H9 (cell line): Measurements from ENCODE around the gene ATAD3C. TPM values are rescaled to one million over a fixed set of nuclear protein-coding genes. Genes with fewer than 3 reads are reported as not detected.

Experiments used
- DNase-seq: peaks from one replicate; pipeline ENCODE4 v3.0.0-alpha.2; 2017
- H2AFZ ChIP-seq: one replicate; pipeline ENCODE4 v1.6.1; 2013; ENCODE audit warnings: mild to moderate bottlenecking, low read length, control low read depth, moderate library complexity
- H2AK5ac ChIP-seq: 2 replicates; pipeline ENCODE4 v1.6.1; 2013; ENCODE audit warnings: low read length, control low read depth, mixed read lengths; ENCODE audit not compliant: insufficient read length
- H2BK120ac ChIP-seq: one replicate; pipeline ENCODE4 v1.6.1; 2013; ENCODE audit warnings: low read depth, mild to moderate bottlenecking, low read length, control low read depth, inconsistent platforms; ENCODE audit not compliant: poor library complexity, severe bottlenecking
- H2BK12ac ChIP-seq: 2 replicates; pipeline ENCODE4 v1.6.1; 2013; ENCODE audit warnings: low read length, control low read depth, mixed read lengths, low read depth; ENCODE audit not compliant: insufficient read length
- H2BK15ac ChIP-seq: 2 replicates; pipeline ENCODE4 v1.6.1; 2013; ENCODE audit warnings: low read depth, low read length, control low read depth
- H2BK20ac ChIP-seq: one replicate; pipeline ENCODE4 v1.6.1; 2013; ENCODE audit warnings: low read depth, mild to moderate bottlenecking, low read length, control low read depth, inconsistent platforms; ENCODE audit not compliant: poor library complexity, severe bottlenecking
- H2BK5ac ChIP-seq: 2 replicates; pipeline ENCODE4 v1.6.1; 2013; ENCODE audit warnings: low read length, control low read depth, mixed read lengths; ENCODE audit not compliant: insufficient read length
- H3K14ac ChIP-seq: 2 replicates; pipeline ENCODE4 v1.6.1; 2013; ENCODE audit warnings: low read length, control low read depth; ENCODE audit not compliant: insufficient read depth
- H3K18ac ChIP-seq: 2 replicates; pipeline ENCODE4 v1.6.1; 2013; ENCODE audit warnings: low read depth, mild to moderate bottlenecking, mixed read lengths, low read length, control low read depth; ENCODE audit not compliant: insufficient read length
- H3K23ac ChIP-seq: 2 replicates; pipeline ENCODE4 v1.6.1; 2013; ENCODE audit warnings: low read length, control low read depth, mixed read lengths, low read depth; ENCODE audit not compliant: insufficient read length
- H3K23me2 ChIP-seq: 2 replicates; pipeline ENCODE4 v1.6.1; 2013; ENCODE audit warnings: low read depth, mild to moderate bottlenecking, mixed read lengths, low read length, control low read depth; ENCODE audit not compliant: insufficient read length, poor library complexity, severe bottlenecking
- H3K27ac ChIP-seq: 2 replicates; pipeline ENCODE4 v1.5.1; 2013; ENCODE audit warnings: low read length, control low read depth, mixed read lengths, low read depth; ENCODE audit not compliant: insufficient read length
- H3K27me3 ChIP-seq: 2 replicates; pipeline ENCODE4 v1.6.1; 2013; ENCODE audit warnings: low read length, control low read depth, inconsistent platforms; ENCODE audit not compliant: insufficient read depth
- H3K4ac ChIP-seq: 2 replicates; pipeline ENCODE4 v1.6.1; 2013; ENCODE audit warnings: low read depth, mild to moderate bottlenecking, control low read depth, inconsistent platforms, low read length, moderate library complexity
- H3K4me1 ChIP-seq: 2 replicates; pipeline ENCODE4 v1.6.1; 2013; ENCODE audit warnings: low read length, control low read depth, inconsistent platforms; ENCODE audit not compliant: insufficient read depth
- H3K4me2 ChIP-seq: 2 replicates; pipeline ENCODE4 v1.6.1; 2013; ENCODE audit warnings: low read length, control low read depth, mixed read lengths; ENCODE audit not compliant: insufficient read length, insufficient read depth
- H3K56ac ChIP-seq: 2 replicates; pipeline ENCODE4 v1.6.1; 2013; ENCODE audit warnings: low read depth, mild to moderate bottlenecking, mixed read lengths, low read length, control low read depth; ENCODE audit not compliant: insufficient read length
- H3K79me1 ChIP-seq: 2 replicates; pipeline ENCODE4 v1.6.1; 2013; ENCODE audit warnings: low read depth, mild to moderate bottlenecking, moderate library complexity, low read length, control low read depth, inconsistent platforms; ENCODE audit not compliant: insufficient read depth, poor library complexity, severe bottlenecking
- H3K79me2 ChIP-seq: 2 replicates; pipeline ENCODE4 v1.6.1; 2013; ENCODE audit warnings: low read length, control low read depth, inconsistent platforms; ENCODE audit not compliant: insufficient read depth
- H3K9ac ChIP-seq: 2 replicates; pipeline ENCODE4 v1.6.1; 2013; ENCODE audit warnings: low read length, control low read depth, mixed read lengths; ENCODE audit not compliant: insufficient read length; ENCODE audit errors: extremely low read depth
- H3K9me3 ChIP-seq: one replicate; pipeline ENCODE4 v1.6.1; 2013; ENCODE audit warnings: low read depth, low read length, inconsistent platforms; ENCODE audit not compliant: control insufficient read depth
- H3T11ph ChIP-seq: one replicate; pipeline ENCODE4 v1.6.1; 2013; ENCODE audit warnings: mild to moderate bottlenecking, low read length, control low read depth, inconsistent platforms
- H4K20me1 ChIP-seq: one replicate; pipeline ENCODE4 v1.6.1; 2013; ENCODE audit not compliant: control insufficient read depth, insufficient read length, insufficient read depth
- H4K5ac ChIP-seq: 2 replicates; pipeline ENCODE4 v1.6.1; 2013; ENCODE audit warnings: low read depth, mild to moderate bottlenecking, mixed read lengths, low read length, control low read depth; ENCODE audit not compliant: insufficient read length
- H4K8ac ChIP-seq: replicated peaks from 2 replicates; pipeline ENCODE4 v1.6.1; 2013; ENCODE audit warnings: low read length, control low read depth, mixed read lengths, low read depth; ENCODE audit not compliant: insufficient read length
- H4K91ac ChIP-seq: 2 replicates; pipeline ENCODE4 v1.6.1; 2013; ENCODE audit warnings: low read depth, mild to moderate bottlenecking, moderate library complexity, mixed read lengths, low read length, control low read depth; ENCODE audit not compliant: insufficient read length
- H3K27ac Mint-ChIP-seq, 3 experiments: 2 replicates in 2 of 3; 3 replicates in 1 of 3; pipeline ENCODE4 v1.8.0; 2020 to 2021; ENCODE audit warnings: mixed read lengths in 3 of 3, mild to moderate bottlenecking in 1 of 3, moderate library complexity in 1 of 3
- H3K27me3 Mint-ChIP-seq: 2 replicates; pipeline ENCODE4 v1.8.0; 2021; ENCODE audit warnings: low read depth, mild to moderate bottlenecking, moderate library complexity, mixed read lengths
- H3K36me3 Mint-ChIP-seq, 3 experiments: 2 replicates in 2 of 3; 3 replicates in 1 of 3; pipeline ENCODE4 v1.8.0; 2020 to 2021; ENCODE audit warnings: low read depth in 3 of 3, mixed read lengths in 3 of 3; ENCODE audit not compliant: insufficient read depth in 1 of 3
- H3K4me1 Mint-ChIP-seq, 2 experiments: 2 replicates each; pipeline ENCODE4 v1.8.0; 2020; ENCODE audit warnings: mixed read lengths in 2 of 2
- H3K4me3 Mint-ChIP-seq, 2 experiments: 2 replicates in 1 of 2; 3 replicates in 1 of 2; pipeline ENCODE4 v1.8.0; 2020 to 2021; ENCODE audit warnings: mild to moderate bottlenecking in 2 of 2, mixed read lengths in 2 of 2, moderate library complexity in 1 of 2
- H3K9me3 Mint-ChIP-seq, 2 experiments: 2 replicates in 1 of 2; 3 replicates in 1 of 2; pipeline ENCODE4 v1.8.0; 2020; ENCODE audit warnings: mild to moderate bottlenecking in 2 of 2, mixed read lengths in 2 of 2, moderate library complexity in 1 of 2
- WGBS: extraction: QIAGEN DNeasy Blood & Tissue Kit; methylation state at CpG from one replicate; pipeline ENCODE4 v1.1.7; 2013; ENCODE audit warnings: missing lambda C conversion rate, low lambda C conversion rate, mixed read lengths; ENCODE audit not compliant: insufficient read length; ENCODE audit errors: extremely low coverage; 5-methylcytosine and 5-hydroxymethylcytosine counted together
- total RNA-seq: library from RNA; stranded (reverse); gene quantifications from 2 replicates; pipeline ENCODE4 v1.2.1, GENCODE V29; 2021
- TF ChIP-seq, protein P1 (sequence below): fragments of 200-600 bp; sonication (generic); conservative IDR thresholded peaks from 3 replicates; pipeline ENCODE4 v1.8.0; 2021; ENCODE audit warnings: antibody characterized with exemption, mild to moderate bottlenecking

The ATAD3C gene
- total RNA-seq, 1 experiment from 2014 or later: 7.7 TPM

DNA sequence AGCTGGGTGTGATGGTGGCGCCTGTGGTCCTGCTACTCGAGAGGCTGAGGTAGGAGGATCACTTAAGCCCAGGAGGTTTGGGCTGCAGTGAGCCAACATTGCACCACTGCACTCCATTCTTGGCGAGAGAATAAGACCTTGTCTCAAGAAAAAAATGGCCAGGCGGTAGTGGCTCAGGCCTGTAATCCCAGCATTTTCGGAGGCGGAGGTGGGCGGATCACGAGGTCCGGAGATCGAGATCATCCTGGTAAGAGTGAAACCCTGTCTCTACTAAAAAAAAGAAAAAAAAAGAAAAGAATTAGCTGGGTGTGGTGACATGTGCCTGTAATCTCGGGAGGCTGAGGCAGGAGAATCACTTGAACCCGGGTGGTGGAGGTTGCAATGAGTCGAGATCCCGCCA is 33.4 kb downstream of the ATAD3C start:
- Histone ChIP-seq H3K79me2 (no peaks in the 10 kb centered on the region), H4K8ac (no peak overlapping the region), H3K79me1 (peaks cover 1% of the 10 kb centered on the region), H3K23ac (no peak overlapping the region), H3K18ac (no peak overlapping the region), H3K9me3 (no peaks in the 10 kb centered on the region), H3K4me2 (no peak overlapping the region), H4K5ac (no peak overlapping the region), H4K91ac (no peak overlapping the region), H2BK20ac (no peak overlapping the region), H2BK120ac (no peak overlapping the region), H3K27me3 (no peaks in the 10 kb centered on the region), H4K20me1 (no peaks in the 10 kb centered on the region), H3T11ph (no peak overlapping the region), H3K4me1 (no peaks in the 10 kb centered on the region), H3K14ac (no peak overlapping the region), H2BK15ac (no peak overlapping the region), H2BK5ac (no peak overlapping the region), H3K4ac (no peak overlapping the region), H3K23me2 (no peaks in the 10 kb centered on the region), H2BK12ac (no peak overlapping the region), H3K9ac (no peak overlapping the region), H2AFZ (no peak overlapping the region), H2AK5ac (no peak overlapping the region), H3K27ac (no peak overlapping the region), H3K56ac (no peak overlapping the region)
- Mint-ChIP-seq H3K4me3 (no peak overlapping the region), H3K27ac (no peak overlapping the region), H3K27me3 (no peaks in the 10 kb centered on the region), H3K36me3 (peaks cover 23 to 56% (median 46%) of the 10 kb centered on the region in 3 experiments; a peak in 6 of 7 replicates), H3K4me1 (no peaks in the 10 kb centered on the region), H3K9me3 (no peaks in the 10 kb centered on the region)
- TF ChIP-seq, protein P1, sequence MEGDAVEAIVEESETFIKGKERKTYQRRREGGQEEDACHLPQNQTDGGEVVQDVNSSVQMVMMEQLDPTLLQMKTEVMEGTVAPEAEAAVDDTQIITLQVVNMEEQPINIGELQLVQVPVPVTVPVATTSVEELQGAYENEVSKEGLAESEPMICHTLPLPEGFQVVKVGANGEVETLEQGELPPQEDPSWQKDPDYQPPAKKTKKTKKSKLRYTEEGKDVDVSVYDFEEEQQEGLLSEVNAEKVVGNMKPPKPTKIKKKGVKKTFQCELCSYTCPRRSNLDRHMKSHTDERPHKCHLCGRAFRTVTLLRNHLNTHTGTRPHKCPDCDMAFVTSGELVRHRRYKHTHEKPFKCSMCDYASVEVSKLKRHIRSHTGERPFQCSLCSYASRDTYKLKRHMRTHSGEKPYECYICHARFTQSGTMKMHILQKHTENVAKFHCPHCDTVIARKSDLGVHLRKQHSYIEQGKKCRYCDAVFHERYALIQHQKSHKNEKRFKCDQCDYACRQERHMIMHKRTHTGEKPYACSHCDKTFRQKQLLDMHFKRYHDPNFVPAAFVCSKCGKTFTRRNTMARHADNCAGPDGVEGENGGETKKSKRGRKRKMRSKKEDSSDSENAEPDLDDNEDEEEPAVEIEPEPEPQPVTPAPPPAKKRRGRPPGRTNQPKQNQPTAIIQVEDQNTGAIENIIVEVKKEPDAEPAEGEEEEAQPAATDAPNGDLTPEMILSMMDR: no peak
- no CpG with 5 or more reads among the region's 14 CpGs for WGBS
- DNase-seq: no peak
